GM12878 (cell line): ENCODE measurements around the gene AGBL2. TPM values are rescaled to one million over a fixed set of nuclear protein-coding genes. Genes with fewer than 3 reads are reported as not detected.

Experiments
- ATAC-seq: fragments of 200-7000 bp; cut with Tn5 transposase; 3 replicates; pipeline ENCODE4 v1.9.1; 2020; ENCODE audit warnings: mild to moderate bottlenecking, moderate library complexity
- Bru-seq: library from RNA; stranded (reverse); fragments of 400-500 nt; gene quantifications from one replicate; lab custom pipeline; 2021; lab: Mats Ljungman, UMichigan
- BruChase-seq, 2 experiments: library from RNA; stranded (reverse); fragments of 400-500 nt; gene quantifications; one replicate each; lab custom pipeline; 2021; lab: Mats Ljungman, UMichigan
- BruUV-seq: library from RNA; stranded (reverse); fragments of 400-500 nt; replicated peaks from 2 replicates; lab custom pipeline; 2021; lab: Mats Ljungman, UMichigan
- CTCF ChIA-PET: fragments of 300-600 bp; sonication (Branson Sonifier 250); formaldehyde crosslinking; extraction: SDS; loops from one replicate; lab custom pipeline; 2021; ENCODE audit warnings: inconsistent platforms; lab: Yijun Ruan, JAX
- POLR2A ChIA-PET: fragments of 350-600 bp; formaldehyde crosslinking; extraction: SDS; loops from one replicate; lab custom pipeline; 2021; ENCODE audit warnings: inconsistent platforms; lab: Charles Lee
- RAD21 ChIA-PET: fragments of 300-600 bp; sonication (Branson Sonifier 250); formaldehyde crosslinking; loops from one replicate; lab custom pipeline; 2023; ENCODE audit warnings: antibody characterized with exemption; ENCODE audit not compliant: unreplicated experiment; lab: Charles Lee
- SMC1A ChIA-PET: fragments of 300-600 bp; sonication (Branson Sonifier 250); formaldehyde crosslinking; loops from one replicate; lab custom pipeline; 2023; ENCODE audit not compliant: unreplicated experiment, uncharacterized antibody; lab: Charles Lee
- DNase-seq: peaks from one replicate; pipeline ENCODE4 v3.0.0-alpha.2; 2011; ENCODE audit warnings: low read depth, low spot score
- FAIRE-seq: peaks from 3 replicates; lab custom pipeline; 2011; peaks lifted over from hg19 to GRCh38; lab: Jason Lieb, UNC
- H2AFZ ChIP-seq: 2 replicates; pipeline ENCODE4 v1.6.0; 2011; ENCODE audit warnings: low read depth, low read length, control low read depth; ENCODE audit not compliant: control insufficient read depth
- H3K27ac ChIP-seq: 2 replicates; pipeline ENCODE4 v1.5.1; 2011; ENCODE audit warnings: control low read depth; ENCODE audit not compliant: control insufficient read depth, insufficient read depth
- H3K27me3 ChIP-seq, 2 experiments: replicated peaks in 1 of 2; 2 replicates each; pipeline versions ENCODE4 v1.6.0 to v1.6.1; 2011; ENCODE audit warnings: low read length in 1 of 2; ENCODE audit not compliant: control insufficient read depth in 2 of 2, insufficient read depth in 2 of 2
- H3K36me3 ChIP-seq, 2 experiments: 2 replicates each; pipeline ENCODE4 v1.5.1; 2011; ENCODE audit warnings: low read length in 1 of 2; ENCODE audit not compliant: control insufficient read depth in 2 of 2, insufficient read depth in 2 of 2
- H3K4me1 ChIP-seq: 2 replicates; pipeline ENCODE4 v1.6.1; 2011; ENCODE audit warnings: mild to moderate bottlenecking, low read length, moderate library complexity, mixed read lengths; ENCODE audit not compliant: control insufficient read depth, insufficient read depth
- H3K4me2 ChIP-seq: 2 replicates; pipeline ENCODE4 v1.6.0; 2011; ENCODE audit warnings: control low read depth; ENCODE audit not compliant: control insufficient read depth, insufficient read depth
- H3K4me3 ChIP-seq: fragments of 200-600 bp; sonication (generic); 2 replicates; pipeline ENCODE4 v1.5.1; 2016
- H3K79me2 ChIP-seq: 2 replicates; pipeline ENCODE4 v1.6.0; 2011; ENCODE audit warnings: low read length; ENCODE audit not compliant: control insufficient read depth, insufficient read depth
- H3K9ac ChIP-seq: 2 replicates; pipeline ENCODE4 v1.8.0; 2011; ENCODE audit warnings: low read length, control low read depth, mixed read lengths; ENCODE audit not compliant: control insufficient read depth, insufficient read depth
- H3K9me3 ChIP-seq: replicated peaks from 3 replicates; pipeline ENCODE4 v1.5.1; 2011; ENCODE audit warnings: mild to moderate bottlenecking, low read length; ENCODE audit not compliant: control insufficient read depth, insufficient read depth
- H4K20me1 ChIP-seq: 2 replicates; pipeline ENCODE4 v1.6.0; 2011; ENCODE audit not compliant: control insufficient read depth, insufficient read depth
- CBFB ChIP-seq: IDR thresholded peaks from 2 replicates; pipeline ENCODE4 v1.6.1; 2016; ENCODE audit warnings: antibody characterized with exemption, low read depth
- CBX5 ChIP-seq: sonication (generic); IDR thresholded peaks from 2 replicates; pipeline ENCODE4 v1.6.1; 2016; ENCODE audit warnings: low read depth, moderate library complexity, mild to moderate bottlenecking, inconsistent platforms
- CHD4 ChIP-seq: fragments of 200-600 bp; sonication (generic); IDR thresholded peaks from 2 replicates; pipeline ENCODE4 v1.6.1; 2016; ENCODE audit warnings: mild to moderate bottlenecking
- EED ChIP-seq: sonication (generic); IDR thresholded peaks from 2 replicates; pipeline ENCODE4 v1.6.1; 2016; ENCODE audit warnings: antibody characterized with exemption, low read depth
- HDAC2 ChIP-seq: fragments of 200-600 bp; sonication (generic); IDR thresholded peaks from 2 replicates; pipeline ENCODE4 v1.6.1; 2017
- HDGF ChIP-seq: fragments of 450-650 bp; IDR thresholded peaks from 2 replicates; pipeline ENCODE4 v1.6.1; 2016; ENCODE audit warnings: antibody characterized with exemption
- NR2F1 ChIP-seq: fragments of 450-650 bp; conservative IDR thresholded peaks from 2 replicates; pipeline ENCODE4 v1.6.1; 2017; ENCODE audit warnings: mild to moderate bottlenecking
- POLR2AphosphoS2 ChIP-seq: IDR thresholded peaks from 2 replicates; pipeline ENCODE4 v1.6.1; 2011; ENCODE audit warnings: low read depth, mild to moderate bottlenecking, low read length, improper control_type of control experiment, moderate library complexity
- POU2F2 ChIP-seq: IDR thresholded peaks from 3 replicates; pipeline ENCODE4 v1.6.1; 2011; ENCODE audit warnings: low read depth, mild to moderate bottlenecking, low read length, borderline replicate concordance
- SPI1 ChIP-seq: IDR thresholded peaks from 2 replicates; pipeline ENCODE4 v1.6.1; 2011; ENCODE audit warnings: low read depth, mild to moderate bottlenecking, low read length, moderate library complexity, borderline replicate concordance; ENCODE audit not compliant: insufficient read depth
- TARDBP ChIP-seq: IDR thresholded peaks from 2 replicates; pipeline ENCODE4 v1.6.1; 2016; ENCODE audit warnings: borderline replicate concordance
- ZBED1 ChIP-seq: IDR thresholded peaks from 2 replicates; pipeline ENCODE4 v1.6.1; 2016; ENCODE audit warnings: borderline replicate concordance
- ZNF217 ChIP-seq: fragments of 450-650 bp; IDR thresholded peaks from 2 replicates; pipeline ENCODE4 v1.6.1; 2017; ENCODE audit warnings: antibody characterized with exemption, mild to moderate bottlenecking
- ZNF687 ChIP-seq: fragments of 450-650 bp; IDR thresholded peaks from 2 replicates; pipeline ENCODE4 v1.6.1; 2017; ENCODE audit warnings: mild to moderate bottlenecking, moderate library complexity
- WGBS: methylation state at CpG from one replicate; pipeline ENCODE4 v1.1.6; 2016; ENCODE audit warnings: low lambda C conversion rate; ENCODE audit not compliant: insufficient replicate concordance, insufficient coverage; ENCODE audit errors: missing lambda C conversion rate; 5-methylcytosine and 5-hydroxymethylcytosine counted together
- in situ Hi-C: fragments of 300-500 bp; cut with MboI; formaldehyde crosslinking; loops from 9 replicates; pipeline ENCODE4 v1.14.3; 2018; ENCODE audit warnings: mixed read lengths
- intact Hi-C: fragments of 100-400 bp; cut with micrococcal nuclease; formaldehyde crosslinking; loops from one replicate; pipeline ENCODE4 v1.14.2; 2022; ENCODE audit not compliant: unreplicated experiment
- long read RNA-seq, 2 experiments: library from polyadenylated mRNA; unstranded; transcript quantifications; one replicate each; pipeline ENCODE4 v2.0.0, GENCODE V29; 2019 to 2020
- polyA minus RNA-seq, 3 experiments: library from RNA; depleted of rRNA, polyadenylated mRNA; stranded (reverse); fragments of >200 nt; gene quantifications; 2 replicates each; pipeline ENCODE4 v1.2.3, GENCODE V29; 2011
- polyA plus RNA-seq, 11 experiments: library from polyadenylated mRNA; depleted of rRNA in 4 of 11; unstranded in 6 of 11; stranded (reverse) in 5 of 11; fragments of >200 nt; fragmentation: Nextera tagmentation in 4 of 11; fragmentation: Illumina TruSeq in 1 of 11; extraction: Ambion mirVana in 4 of 11; extraction: Trizol in 1 of 11; gene quantifications; 1 replicate in 1 of 11; 2 replicates in 10 of 11; pipeline versions ENCODE4 v1.2.1 to v1.2.3, GENCODE V29; 2011 to 2016; ENCODE audit warnings: inconsistent platforms in 2 of 11, missing spikeins in 2 of 11, low read depth in 1 of 11
- total RNA-seq, 4 experiments: library from RNA; depleted of rRNA in 3 of 4; stranded (reverse); fragments of >200 nt in 3 of 4; fragmentation: Illumina TruSeq in 1 of 4; extraction: Trizol in 1 of 4; gene quantifications; 2 replicates each; pipeline versions ENCODE4 v1.2.1 to v1.2.3, GENCODE V29; 2013 to 2021

AGBL2 gene
- 15.1 and 15.8 TPM in 2 replicates for total RNA-seq (2013; cell fraction: nucleolus; rRNA removed)
- total RNA-seq (2014; rRNA removed) (7.0 and 7.5 TPM in 2 replicates), total RNA-seq (2014; rRNA removed; fragmentation: Illumina TruSeq; extraction: Trizol) (1.8 and 1.9 TPM in 2 replicates), total RNA-seq (2021) (3.7 and 4.0 TPM in 2 replicates), polyA plus RNA-seq (2011; rRNA removed) (12.2 and 14.4 TPM in 2 replicates), polyA plus RNA-seq (2014; fragmentation: Illumina TruSeq; extraction: Trizol) (1.2 and 2.1 TPM in 2 replicates), polyA plus RNA-seq (2014; fragmentation: Nextera tagmentation; extraction: Ambion mirVana) (1 to 10 TPM in 1 of 2 experiments, under 1 TPM in 1; 0.93 to 1.6 TPM), polyA plus RNA-seq (2014; rRNA removed) (8.0 and 8.4 TPM in 2 replicates), polyA plus RNA-seq (2016; fragmentation: Nextera tagmentation; extraction: Ambion mirVana) (1 to 10 TPM; 2.3 to 3.5 TPM), polyA minus RNA-seq (2011; rRNA and poly(A)+ RNA removed) (8.4 and 9.4 TPM in 2 replicates), Bru-seq, nascent RNA (percentile 44 among the genes with signal in this experiment), BruChase-seq, experiment 1, labeled RNA remaining after a 6-hour chase (percentile 36 among the genes with signal in this experiment), BruChase-seq, experiment 2, labeled RNA remaining after a 2-hour chase (percentile 37 among the genes with signal in this experiment)
- 1.8 TPM for polyA plus RNA-seq (2011; ENCODE audit: low read depth)
- polyA plus RNA-seq (2011; cell fraction: cytosol; rRNA removed), result 8.5 and 11.6 TPM in 2 replicates
- 37.5 and 54.1 TPM in 2 replicates for polyA plus RNA-seq (2011; cell fraction: nucleus; rRNA removed)
- 3.8 and 9.7 TPM in 2 replicates for polyA plus RNA-seq (2012)
- 4.8 and 6.7 TPM in 2 replicates for polyA minus RNA-seq (2011; cell fraction: cytosol; rRNA and poly(A)+ RNA removed)
- polyA minus RNA-seq (2011; cell fraction: nucleus; rRNA and poly(A)+ RNA removed), result 22.6 and 55.2 TPM in 2 replicates
- long read RNA-seq, experiment 1, partial matches to known transcripts, result 1 of 2 reads
- long read RNA-seq, experiment 1, other reads (novel, unspliced or antisense), result 1 of 2 reads
- long read RNA-seq, experiment 2, partial matches to known transcripts, result 0 of 1 reads
- long read RNA-seq, experiment 2, other reads (novel, unspliced or antisense), result 1 of 1 reads

GRCh38 chr11:47715082-47715669 is at the start of gene AGBL2:
TSS of gene AGBL2 (minus strand) at chr11:47715369. CDS start at chr11:47714650, 719 bp downstream.
- peak within 1 kb of the TSS; percentile 85 for H3K9ac ChIP-seq
- SMC1A ChIA-PET, result interaction anchor here (0.8 to 3.0 kb wide), 12 partner anchors 10 to 140 kb away, joined by 3 to 10 read pairs (median 3); partner anchors contain the start of genes KBTBD4 and NDUFS3
- peak within 1 kb of the TSS; percentile 73 for H2AFZ ChIP-seq
- intact Hi-C loops (loop anchor here (2.0 kb wide), 1 partner anchor 72 kb away; the partner anchor contains the start of gene MTCH2), in situ Hi-C loops (no loop called here)
- no TSS peak for BruUV-seq
- H3K4me2 ChIP-seq, result peak within 1 kb of the TSS; percentile 58
- H3K27ac ChIP-seq, result peak within 1 kb of the TSS; percentile 85
- no peaks in the 10 kb centered on the region for H4K20me1 ChIP-seq
- POLR2A ChIA-PET, result interaction anchor here (0.5 to 2.7 kb wide), 7 partner anchors 9 to 71 kb away, joined by 3 to 14 read pairs (median 4); no protein-coding TSS in a partner anchor
- ATAC-seq, result peak; percentile 100
- no peaks in the 10 kb centered on the region for H3K9me3 ChIP-seq
- peak; percentile 69 for FAIRE-seq
- H3K79me2 ChIP-seq, result no peaks in the 10 kb centered on the region
- RAD21 ChIA-PET, result interaction anchor here (0.6 to 2.0 kb wide), 9 partner anchors 13 to 485 kb away, joined by 3 to 6 read pairs (median 3); partner anchors contain the start of gene NUP160
- H3K4me3 ChIP-seq, result peak within 1 kb of the TSS; percentile 87
- no peaks in the 10 kb centered on the region for H3K27me3 ChIP-seq
- 1% methylated on average over 25 of the region's 35 CpGs for WGBS
- no peaks in the 10 kb centered on the region for H3K4me1 ChIP-seq
- DNase-seq, result peak; percentile 25
- peaks cover 2 to 22% of the 10 kb centered on the region in 2 experiments for H3K36me3 ChIP-seq
- CTCF ChIA-PET, result interaction anchor here (0.7 to 2.6 kb wide), 6 partner anchors 10 to 779 kb away, joined by 3 to 9 read pairs (median 5); partner anchors contain the start of gene CSTPP1
- peak; percentile 41; the same call in 1 of the 3 replicates for TF ChIP-seq POU2F2
- no peak for TF ChIP-seq CBX5
- TF ChIP-seq EED, result 0 out of 2 replicates have a peak, but pooled peaks have one; percentile 35
- TF ChIP-seq SPI1, result 0 out of 2 replicates have a peak, but pooled peaks have one; percentile 53
- TF ChIP-seq TARDBP, result peak; percentile 55; the same call in 1 of the 2 replicates
- TF ChIP-seq HDGF, result peak; percentile 73; the same call in 1 of the 2 replicates
- no peak for TF ChIP-seq CHD4
- TF ChIP-seq POLR2AphosphoS2, result peak; percentile 98
- peak; percentile 80 for TF ChIP-seq CBFB
- 0 out of 2 replicates have a peak, but pooled peaks have one; percentile 22 for TF ChIP-seq NR2F1
- TF ChIP-seq ZBED1, result peak; percentile 84; the same call in 1 of the 2 replicates
- TF ChIP-seq HDAC2, result no peak
- TF ChIP-seq ZNF687, result peak; percentile 47; the same call in 1 of the 2 replicates
- TF ChIP-seq ZNF217, result no peak
